Measurements from ENCODE around the gene SRMS. TPM values are rescaled to one million over a fixed set of nuclear protein-coding genes. Genes with fewer than 3 reads are reported as not detected.
A peak's percentile ranks its signal among the peaks of the same experiment; 100 is the strongest.

SRMS gene
- total and polyA plus RNA-seq, 11 donors, result not detected

DNA sequence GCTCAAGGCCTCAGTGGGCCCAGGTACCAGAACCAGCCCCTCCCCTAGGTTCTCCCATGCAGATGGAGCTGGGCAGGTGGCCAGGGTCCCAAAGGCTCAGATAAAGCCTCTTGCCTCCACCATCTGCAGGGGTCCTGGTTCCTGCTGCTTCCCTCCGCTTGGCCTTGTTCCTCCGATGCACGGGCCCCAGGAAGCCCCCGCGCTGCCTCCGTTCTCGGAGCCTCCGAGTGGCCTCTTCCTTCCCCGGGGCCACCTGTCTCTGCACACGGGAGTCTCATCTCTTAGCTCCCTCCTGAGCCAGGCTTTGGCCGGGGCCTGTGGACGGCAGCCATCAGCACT lies 8.5 kb downstream of the SRMS start:
- no peaks in the 10 kb centered on the region for H3K36me3 ChIP-seq
- no peaks in the 10 kb centered on the region for H3K9me3 ChIP-seq
- intact Hi-C loops (cut with DNase I), result loop anchor here in 9 of 10 donors (1.0 to 10.0 kb wide), 15 partner anchors 38 to 586 kb away; partner anchors contain the start of genes ABHD16B (in 3 of the 9), TPD52L2 (in 3 of the 9) and STMN3 (in 1 of the 9)
- no peak overlapping the region for H3K27ac ChIP-seq
- no peak overlapping the region for H3K4me3 ChIP-seq
- ATAC-seq, result no peak
- 78 to 90% (median 87%) methylated on average over 2 to 12 of the region's 12 CpGs for WGBS, 4 donors
- no peak for TF ChIP-seq POLR2A (IDR thresholded peaks at IDR 0.05)
- TF ChIP-seq CTCF (IDR thresholded peaks at IDR 0.05), result no peak
- peaks cover 0 to 32% (median 2%) of the 10 kb centered on the region in 9 donors for H3K27me3 ChIP-seq
- peaks cover 0 to 28% (median 13%) of the 10 kb centered on the region in 12 donors for H3K4me1 ChIP-seq
- no peak for DNase-seq

DNA sequence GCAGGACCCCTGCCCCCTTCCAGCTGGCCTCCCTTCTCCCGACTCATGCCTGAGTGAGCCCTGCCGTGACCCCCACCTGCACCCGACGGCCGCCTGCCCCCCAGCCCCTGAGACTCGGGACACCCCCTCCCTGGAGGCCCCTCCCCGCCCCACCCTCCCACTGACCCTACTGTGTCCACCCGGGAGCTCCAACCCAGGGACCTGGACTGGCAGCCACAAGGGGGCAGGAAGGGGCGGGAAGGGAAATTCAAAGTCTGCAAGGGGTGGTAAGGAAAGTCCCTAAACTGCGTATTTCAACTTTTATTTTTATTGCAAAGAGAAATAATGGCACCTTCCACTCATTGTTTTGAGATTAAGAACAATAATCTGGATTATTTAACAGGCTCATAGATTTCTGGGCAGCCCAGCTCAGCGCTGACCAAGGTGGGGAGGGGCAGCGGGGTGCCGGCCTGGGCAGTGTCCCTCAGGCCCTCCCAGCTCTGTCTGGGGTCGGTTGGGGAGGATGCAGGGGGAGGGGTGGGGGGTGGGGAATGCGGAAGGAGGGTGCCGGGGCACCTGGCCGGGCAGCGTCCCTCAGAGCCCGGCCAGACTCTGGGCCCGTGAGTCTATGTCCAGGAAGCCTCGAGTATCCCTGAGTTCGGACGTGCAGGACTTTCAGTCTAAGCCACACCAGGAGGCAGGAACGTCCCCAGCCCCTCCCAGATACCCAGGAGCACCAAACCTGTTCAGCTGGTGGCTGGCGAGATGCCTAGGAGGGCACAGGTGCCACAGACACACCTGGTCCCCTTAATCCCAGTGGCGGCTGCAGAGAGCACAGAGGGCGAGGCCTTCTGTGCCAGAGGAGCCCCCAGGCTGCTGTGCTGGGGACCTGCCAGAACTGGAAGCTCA lies 9.1 kb downstream of the SRMS start:
- Histone ChIP-seq H3K9me3 (no peaks in the 10 kb centered on the region), H3K4me1 (peaks cover 0 to 28% (median 13%) of the 10 kb centered on the region in 12 donors), H3K36me3 (no peaks in the 10 kb centered on the region), H3K27ac (peak overlapping the region in 6 of 12 donors; percentile 12 to 91 (median 38)), H3K27me3 (peaks cover 0 to 38% (median 2%) of the 10 kb centered on the region in 9 donors), H3K4me3 (peak overlapping the region in 10 of 12 donors; percentile 15 to 51 (median 38))
- 49 to 58% (median 52%) methylated on average over 18 to 27 of the region's 27 CpGs for WGBS, 4 donors
- intact Hi-C loops (cut with DNase I), result loop anchor here in 9 of 10 donors (1.0 to 10.0 kb wide), 16 partner anchors 39 to 586 kb away; partner anchors contain the start of genes ABHD16B (in 3 of the 9), TPD52L2 (in 3 of the 9) and STMN3 (in 1 of the 9)
- DNase-seq (peak in 2 of 5 donors; percentile 53 to 58), ATAC-seq (peak in 3 of 4 donors; percentile 6 to 52 (median 41))
- TF ChIP-seq CTCF (IDR thresholded peaks at IDR 0.05), result peak in 6 of 12 donors; percentile 13 to 52 (median 18)
- TF ChIP-seq POLR2A (IDR thresholded peaks at IDR 0.05), result no peak

DNA sequence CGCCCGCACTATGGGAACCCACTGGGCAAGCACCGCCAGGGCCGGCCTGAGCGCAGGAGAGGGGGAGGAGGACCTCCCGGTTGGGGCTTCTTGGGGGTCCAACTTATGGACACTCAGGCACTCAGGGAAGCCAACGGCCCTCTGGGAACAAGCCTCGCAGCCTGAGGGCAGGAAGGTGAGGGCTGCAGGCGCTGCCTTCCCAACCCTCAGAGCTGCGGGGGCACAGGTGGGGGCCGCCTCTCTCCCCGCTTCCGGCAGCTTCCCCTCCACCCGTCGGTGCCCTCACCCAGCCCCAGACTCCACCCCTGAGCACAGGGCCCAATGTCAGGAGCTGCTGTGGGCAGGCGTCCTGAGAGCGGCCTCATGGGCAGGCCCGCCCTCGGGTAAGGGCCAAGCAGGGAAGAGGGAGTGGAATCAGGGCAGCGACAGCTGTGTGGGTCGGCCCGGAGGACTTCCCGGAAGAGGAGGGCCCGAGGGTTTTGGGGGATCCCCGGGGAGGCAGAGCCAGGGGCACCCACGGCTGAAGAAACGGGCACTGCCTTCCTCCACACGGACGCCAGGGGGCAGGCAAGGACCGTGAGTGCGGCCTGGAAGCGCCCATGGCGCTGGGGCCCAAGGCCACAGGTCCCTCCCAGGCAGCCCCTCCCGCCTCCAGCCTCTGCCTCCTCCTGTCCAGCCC lies 9.9 kb downstream of the SRMS start:
- H3K4me1 ChIP-seq, result peaks cover 0 to 28% (median 13%) of the 10 kb centered on the region in 12 donors
- H3K36me3 ChIP-seq, result no peaks in the 10 kb centered on the region
- peak overlapping the region in 7 of 12 donors; percentile 12 to 91 (median 39) for H3K27ac ChIP-seq
- H3K9me3 ChIP-seq, result no peaks in the 10 kb centered on the region
- H3K4me3 ChIP-seq, result peak overlapping the region in 10 of 12 donors; percentile 15 to 51 (median 38)
- 17 to 19% (median 18%) methylated on average over 29 to 34 of the region's 34 CpGs for WGBS, 4 donors
- intact Hi-C loops (cut with DNase I), result loop anchor here (1.0 to 10.0 kb wide), 15 partner anchors 40 to 587 kb away; partner anchors contain the start of genes ABHD16B (in 3 of the 10), TPD52L2 (in 3 of the 10) and STMN3 (in 1 of the 10)
- DNase-seq (peak; percentile 80 to 95 (median 87)), ATAC-seq (peak; percentile 84 to 90 (median 87))
- H3K27me3 ChIP-seq, result peaks cover 0 to 41% (median 2%) of the 10 kb centered on the region in 9 donors
- TF ChIP-seq POLR2A (IDR thresholded peaks at IDR 0.05) (no peak), CTCF (IDR thresholded peaks at IDR 0.05) (peak; percentile 94 to 98 (median 96))

All from heart left ventricle (tissue), 16 donors.